HG03060 (cell line): ENCODE results near the gene SPART.
"Not testable (repeated sequence)": the region's sequence is repeated elsewhere in the genome, so short reads cannot be mapped to it uniquely, and the experiment has no call there.

ENCODE experiments used
- ATAC-seq: cut with Tn5 transposase; IDR thresholded peaks from one replicate; pipeline ENCODE4 v1.9.1; 2021; ENCODE audit warnings: low read depth, moderate number of reproducible peaks; ENCODE audit not compliant: unreplicated experiment

The SPART gene

GRCh38 chr13:36354842-36355623 is 8.8 kb upstream of the SPART start:
- ATAC-seq: no peak

- ATAC-seq: no peak
Observed at GRCh38 chr13:36353001-36353400, 6.8 kb upstream of the SPART start.

- no peak for ATAC-seq
Observed at GRCh38 chr13:36352350-36352749, 6.2 kb upstream of the SPART start.

- no peak for ATAC-seq
Observed at GRCh38 chr13:36347531-36348210, 1.5 kb upstream of the SPART start.

- no peak for ATAC-seq
Observed at GRCh38 chr13:36345438-36346221, 564 bp downstream of the SPART start.

- no peak for ATAC-seq
Observed at GRCh38 chr13:36344886-36345437, 1.2 kb downstream of the SPART start.

GRCh38 chr13:36344173-36344572 is 2.0 kb downstream of the SPART start:
- no peak for ATAC-seq

GRCh38 chr13:36343766-36344165 is 2.4 kb downstream of the SPART start:
- ATAC-seq: no peak

- ATAC-seq: no peak
Observed at GRCh38 chr13:36342715-36343114, 3.5 kb downstream of the SPART start.

- no peak for ATAC-seq
Observed at GRCh38 chr13:36341718-36342117, 4.5 kb downstream of the SPART start.

GRCh38 chr13:36339600-36340155 is 6.5 kb downstream of the SPART start:
- ATAC-seq: no peak

- ATAC-seq: no peak
Observed at GRCh38 chr13:36337938-36338641, 8.1 kb downstream of the SPART start.

- ATAC-seq: no peak
Observed at GRCh38 chr13:36332986-36333385, 13.2 kb downstream of the SPART start.

GRCh38 chr13:36332255-36332654 is 13.9 kb downstream of the SPART start:
- not testable (repeated sequence) for ATAC-seq

GRCh38 chr13:36331280-36331679 is 14.9 kb downstream of the SPART start:
- ATAC-seq: no peak

GRCh38 chr13:36329361-36329760 is 16.8 kb downstream of the SPART start:
- no peak for ATAC-seq

GRCh38 chr13:36328821-36329220 is 17.4 kb downstream of the SPART start:
- no peak for ATAC-seq

- ATAC-seq: no peak
Observed at GRCh38 chr13:36325912-36326311, 20.3 kb downstream of the SPART start.

GRCh38 chr13:36324881-36325280 is 21.3 kb downstream of the SPART start:
- not testable (repeated sequence) for ATAC-seq

- no peak for ATAC-seq
Observed at GRCh38 chr13:36323951-36324566, 22.1 kb downstream of the SPART start.
